Breast epithelium (tissue), 3 donors: ENCODE measurements around the gene STRIP1.

ENCODE experiments used
- POLR2A ChIP-seq: fragments of 450-650 bp; IDR thresholded peaks from one replicate; pipeline ENCODE4 v1.6.1; 2016; ENCODE audit warnings: antibody characterized with exemption, mild to moderate bottlenecking, moderate library complexity
- TF ChIP-seq, protein P1 (sequence below), 3 donors: fragments of 450-650 bp; IDR thresholded peaks; one replicate each; pipeline ENCODE4 v1.5.1; 2016 to 2017; ENCODE audit warnings: antibody characterized with exemption in 3 of 3, mild to moderate bottlenecking in 3 of 3, moderate library complexity in 3 of 3

DNA sequence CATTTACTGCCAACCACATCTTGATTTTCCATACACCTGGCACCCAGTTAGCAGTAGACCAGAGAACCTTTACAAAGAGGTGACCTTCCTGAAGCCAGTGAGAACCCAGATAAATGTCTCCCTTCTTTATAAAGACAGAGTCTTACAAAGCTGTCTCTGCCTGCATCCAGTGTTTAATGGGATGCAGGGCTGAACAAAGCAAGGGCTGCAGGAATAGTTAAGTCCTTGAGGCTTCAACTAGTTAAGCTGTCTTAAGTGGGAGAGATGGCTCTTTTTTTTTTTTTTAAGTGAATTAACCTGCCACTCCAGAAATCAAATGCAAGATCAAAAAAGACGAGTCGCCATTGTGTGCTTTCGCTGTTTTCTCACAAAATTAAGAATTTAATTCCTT lies 48.4 kb upstream of the STRIP1 start:
- no peak for TF ChIP-seq POLR2A
- TF ChIP-seq, protein P1, sequence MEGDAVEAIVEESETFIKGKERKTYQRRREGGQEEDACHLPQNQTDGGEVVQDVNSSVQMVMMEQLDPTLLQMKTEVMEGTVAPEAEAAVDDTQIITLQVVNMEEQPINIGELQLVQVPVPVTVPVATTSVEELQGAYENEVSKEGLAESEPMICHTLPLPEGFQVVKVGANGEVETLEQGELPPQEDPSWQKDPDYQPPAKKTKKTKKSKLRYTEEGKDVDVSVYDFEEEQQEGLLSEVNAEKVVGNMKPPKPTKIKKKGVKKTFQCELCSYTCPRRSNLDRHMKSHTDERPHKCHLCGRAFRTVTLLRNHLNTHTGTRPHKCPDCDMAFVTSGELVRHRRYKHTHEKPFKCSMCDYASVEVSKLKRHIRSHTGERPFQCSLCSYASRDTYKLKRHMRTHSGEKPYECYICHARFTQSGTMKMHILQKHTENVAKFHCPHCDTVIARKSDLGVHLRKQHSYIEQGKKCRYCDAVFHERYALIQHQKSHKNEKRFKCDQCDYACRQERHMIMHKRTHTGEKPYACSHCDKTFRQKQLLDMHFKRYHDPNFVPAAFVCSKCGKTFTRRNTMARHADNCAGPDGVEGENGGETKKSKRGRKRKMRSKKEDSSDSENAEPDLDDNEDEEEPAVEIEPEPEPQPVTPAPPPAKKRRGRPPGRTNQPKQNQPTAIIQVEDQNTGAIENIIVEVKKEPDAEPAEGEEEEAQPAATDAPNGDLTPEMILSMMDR (IDR thresholded peaks at IDR 0.05), result no peak
